Common myeloid progenitor, CD34-positive (primary cell): ENCODE results near the gene GOLGA8B. TPM values are rescaled to one million over a fixed set of nuclear protein-coding genes. Genes with fewer than 3 reads are reported as not detected.
"Not testable (repeated sequence)": the region's sequence is repeated elsewhere in the genome, so short reads cannot be mapped to it uniquely, and the experiment has no call there.

Experiments used
- CTCF ChIA-PET: fragments of 350-600 bp; sonication (Branson Sonifier 250); formaldehyde crosslinking; loops from one replicate; lab custom pipeline; 2021; ENCODE audit warnings: antibody characterized with exemption; lab: Charles Lee
- POLR2A ChIA-PET: fragments of 350-600 bp; sonication (Branson Sonifier 250); formaldehyde crosslinking; loops from one replicate; lab custom pipeline; 2021; ENCODE audit warnings: antibody characterized with exemption; lab: Charles Lee
- DNase-seq, 3 donors: peaks; one replicate each; pipeline versions ENCODE4 v3.0.0 to v3.0.0-alpha.2; 2013
- H3K27ac ChIP-seq, 2 experiments: 1 replicate in 1 of 2; 2 replicates in 1 of 2; pipeline ENCODE4 v1.7.0; 2013; ENCODE audit warnings: inconsistent platforms in 2 of 2, low read length in 2 of 2, mild to moderate bottlenecking in 2 of 2, low read depth in 1 of 2, moderate library complexity in 1 of 2; ENCODE audit not compliant: severe bottlenecking in 2 of 2, insufficient read depth in 1 of 2, poor library complexity in 1 of 2
- H3K27me3 ChIP-seq, 5 experiments: replicated peaks in 2 of 5; 1 replicate in 3 of 5; 2 replicates in 2 of 5; pipeline versions ENCODE4 v1.6.1 to v1.7.0; 2013; ENCODE audit warnings: low read length in 4 of 5, mild to moderate bottlenecking in 2 of 5, moderate library complexity in 2 of 5, inconsistent platforms in 1 of 5; ENCODE audit not compliant: insufficient read depth in 5 of 5, control insufficient read depth in 4 of 5
- H3K36me3 ChIP-seq, 4 experiments: 1 replicate in 2 of 4; 2 replicates in 2 of 4; pipeline versions ENCODE4 v1.6.1 to v1.7.0; 2013; ENCODE audit warnings: low read length in 3 of 4, control low read depth in 1 of 4, mild to moderate bottlenecking in 1 of 4; ENCODE audit not compliant: control insufficient read depth in 4 of 4, insufficient read depth in 4 of 4
- H3K4me1 ChIP-seq, 4 experiments: 1 replicate in 3 of 4; 2 replicates in 1 of 4; pipeline versions ENCODE4 v1.6.1 to v1.7.1; 2013; ENCODE audit warnings: low read length in 3 of 4, mild to moderate bottlenecking in 3 of 4, control low read depth in 1 of 4, inconsistent platforms in 1 of 4, moderate library complexity in 1 of 4; ENCODE audit not compliant: control insufficient read depth in 4 of 4, insufficient read depth in 4 of 4; ENCODE audit errors: control extremely low read depth in 1 of 4
- H3K4me3 ChIP-seq, 7 experiments: 1 replicate in 4 of 7; 2 replicates in 3 of 7; pipeline versions ENCODE4 v1.5.1 to v1.7.0; 2013; ENCODE audit warnings: mild to moderate bottlenecking in 7 of 7, low read length in 6 of 7, moderate library complexity in 6 of 7, inconsistent platforms in 2 of 7, low read depth in 2 of 7, control low read depth in 1 of 7; ENCODE audit not compliant: insufficient read depth in 4 of 7, control insufficient read depth in 1 of 7; ENCODE audit errors: extremely low read depth in 1 of 7
- H3K9me3 ChIP-seq, 5 experiments: 1 replicate in 4 of 5; 2 replicates in 1 of 5; pipeline versions ENCODE4 v1.6.1 to v1.7.1; 2013; ENCODE audit warnings: low read length in 4 of 5, mild to moderate bottlenecking in 2 of 5, inconsistent platforms in 1 of 5, low read depth in 1 of 5, moderate library complexity in 1 of 5; ENCODE audit not compliant: control insufficient read depth in 4 of 5, insufficient read depth in 2 of 5; ENCODE audit errors: control extremely low read depth in 1 of 5
- WGBS: methylation state at CpG from one replicate; pipeline ENCODE4 v1.1.5; 2013; ENCODE audit not compliant: insufficient coverage; 5-methylcytosine and 5-hydroxymethylcytosine counted together
- polyA plus RNA-seq: library from polyadenylated mRNA; unstranded; fragments of 120-200 nt; gene quantifications from one replicate; pipeline ENCODE4 v1.2.1, GENCODE V29; 2013

Gene GOLGA8B
- 187 TPM for polyA plus RNA-seq

- WGBS: under 1% methylated on average over 92 of the region's 101 CpGs
- Histone ChIP-seq H3K27ac (peak within 1 kb of the TSS in 1 of 2 experiments; percentile 49), H3K27me3 (peaks cover 0 to 7% (median 0%) of the 10 kb centered on the region in 5 experiments), H3K4me3 (peak within 1 kb of the TSS; percentile 60 to 87 (median 80)), H3K36me3 (peaks cover 0 to 2% (median 0%) of the 10 kb centered on the region in 4 experiments), H3K4me1 (peaks cover 0 to 28% (median 19%) of the 10 kb centered on the region in 4 experiments), H3K9me3 (no peaks in the 10 kb centered on the region)
- DNase-seq: peak; percentile 81 to 90 (median 89)
- ChIA-PET POLR2A (interaction anchor here (0.6 kb wide), 1 partner anchor 215 kb away, joined by 3 read pairs; no protein-coding TSS in a partner anchor), CTCF (interaction anchor here (1.1 to 1.4 kb wide), 3 partner anchors 64 to 474 kb away, joined by 3 to 6 read pairs (median 3); partner anchors contain the start of gene LPCAT4)
Observed at GRCh38 chr15:34583399-34584329, at the start of gene GOLGA8B. Gene GOLGA8B (minus strand): TSS chr15:34583651. CDS start chr15:34535912, 47,739 bp downstream.

GRCh38 chr15:34633165-34633564, 49.7 kb upstream of the GOLGA8B start:
- H3K9me3 ChIP-seq, H3K36me3 ChIP-seq, CTCF ChIA-PET, H3K4me1 ChIP-seq, DNase-seq, H3K27ac ChIP-seq, H3K27me3 ChIP-seq, H3K4me3 ChIP-seq, POLR2A ChIA-PET: not testable (repeated sequence)
- WGBS: no CpG with 5 or more reads among the region's 3 CpGs

GRCh38 chr15:34628577-34629152, 45.2 kb upstream of the GOLGA8B start:
- no peaks in the 10 kb centered on the region for H3K27me3 ChIP-seq
- no peaks in the 10 kb centered on the region for H3K4me1 ChIP-seq
- POLR2A ChIA-PET: no interaction called here
- no peaks in the 10 kb centered on the region for H3K36me3 ChIP-seq
- CTCF ChIA-PET: no interaction called here
- WGBS: no CpG with 5 or more reads among the region's 2 CpGs
- H3K4me3 ChIP-seq: no peak overlapping the region
- no peak overlapping the region for H3K27ac ChIP-seq
- no peak for DNase-seq
- H3K9me3 ChIP-seq: peaks cover 0 to 3% (median 0%) of the 10 kb centered on the region in 5 experiments

GRCh38 chr15:34625007-34625406, 41.6 kb upstream of the GOLGA8B start:
- Histone ChIP-seq H3K27ac (no peak overlapping the region), H3K36me3 (no peaks in the 10 kb centered on the region), H3K9me3 (peaks cover 0 to 3% (median 0%) of the 10 kb centered on the region in 5 experiments), H3K27me3 (no peaks in the 10 kb centered on the region), H3K4me1 (peaks cover 2 to 21% (median 15%) of the 10 kb centered on the region in 4 experiments), H3K4me3 (no peak overlapping the region)
- WGBS: no CpG with 5 or more reads among the region's 5 CpGs
- ChIA-PET POLR2A (no interaction called here), CTCF (no interaction called here)
- no peak for DNase-seq

GRCh38 chr15:34621675-34622074, 38.2 kb upstream of the GOLGA8B start:
- peak in 2 of 3 donors; percentile 67 to 70 for DNase-seq
- POLR2A ChIA-PET: no interaction called here
- no peaks in the 10 kb centered on the region for H3K36me3 ChIP-seq
- H3K9me3 ChIP-seq: no peaks in the 10 kb centered on the region
- 0% methylated on average over 2 of the region's 5 CpGs for WGBS
- CTCF ChIA-PET: interaction anchor here (0.6 to 3.2 kb wide), 10 partner anchors 11 to 1052 kb away, joined by 3 to 16 read pairs (median 5); no protein-coding TSS in a partner anchor
- H3K4me3 ChIP-seq: peak overlapping the region in 1 of 7 experiments; percentile 49
- no peaks in the 10 kb centered on the region for H3K27me3 ChIP-seq
- H3K4me1 ChIP-seq: peaks cover 2 to 23% (median 19%) of the 10 kb centered on the region in 4 experiments
- H3K27ac ChIP-seq: peak overlapping the region; percentile 41 to 56

GRCh38 chr15:34620814-34621213, 37.4 kb upstream of the GOLGA8B start:
- Histone ChIP-seq H3K9me3 (no peaks in the 10 kb centered on the region), H3K27ac (peak overlapping the region; percentile 41 to 56), H3K4me3 (peak overlapping the region in 1 of 7 experiments; percentile 49), H3K4me1 (peaks cover 2 to 23% (median 19%) of the 10 kb centered on the region in 4 experiments), H3K36me3 (no peaks in the 10 kb centered on the region), H3K27me3 (no peaks in the 10 kb centered on the region)
- peak; percentile 69 to 96 (median 94) for DNase-seq
- no CpG with 5 or more reads among the region's 2 CpGs for WGBS
- CTCF ChIA-PET: interaction anchor here (0.6 to 3.2 kb wide), 9 partner anchors 10 to 844 kb away, joined by 3 to 16 read pairs (median 5); no protein-coding TSS in a partner anchor
- POLR2A ChIA-PET: no interaction called here
